ENCODE data around the gene FAM180B. TPM values are rescaled to one million over a fixed set of nuclear protein-coding genes. Genes with fewer than 3 reads are reported as not detected.

Gene FAM180B
- total RNA-seq, 1 experiment from 2014 or later = 0.28 TPM

DNA sequence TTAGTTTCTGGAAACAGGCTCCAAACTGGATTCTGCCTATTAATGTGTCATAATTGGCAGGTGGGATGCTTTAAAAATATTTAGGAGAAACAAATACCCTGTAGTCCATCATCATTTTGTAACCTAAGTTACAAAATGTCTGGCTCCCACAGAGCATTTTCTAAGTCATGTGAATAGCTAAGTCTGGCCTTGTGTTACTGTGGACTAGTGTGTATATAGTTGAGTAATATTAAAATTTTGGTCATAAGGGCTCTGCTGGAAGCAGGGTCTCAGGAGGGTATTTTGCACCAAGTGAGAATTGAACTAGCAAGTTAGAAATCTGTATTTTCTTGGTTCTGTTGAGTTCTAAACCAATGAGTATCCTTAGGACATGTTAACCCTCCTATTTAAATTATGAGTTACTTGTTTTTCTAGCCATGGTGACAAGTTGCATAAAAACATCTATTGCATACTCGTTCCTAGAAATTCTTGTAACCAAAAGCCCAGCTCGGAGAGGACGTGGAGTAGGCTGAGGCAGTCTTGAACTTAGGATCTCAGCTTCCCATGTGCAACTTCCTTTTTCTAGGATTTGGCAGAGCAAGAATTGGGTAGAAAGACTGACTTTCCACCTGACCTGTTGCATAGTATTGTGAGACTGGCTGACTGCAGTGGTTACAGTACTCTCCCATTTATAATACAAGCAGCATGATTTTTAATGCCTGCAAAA lies 15.7 kb upstream of the FAM180B start:
- Mint-ChIP-seq H3K27ac (no peak overlapping the region), H3K27me3 (ENCODE audit: low read depth) (no peaks in the 10 kb centered on the region), H3K4me3 (no peak overlapping the region), H3K9me3 (no peaks in the 10 kb centered on the region), H3K36me3 (peaks cover 59% of the 10 kb centered on the region), H3K4me1 (peaks cover 6% of the 10 kb centered on the region)
- DNase-seq (ENCODE audit: low spot score) = no peak
- ChIA-PET POLR2A (no interaction called here), CTCF (interaction anchor here (1.1 kb wide), 1 partner anchor 17 kb away, joined by 3 read pairs; no protein-coding TSS in a partner anchor)
- TF ChIP-seq GRHL2 (CRISPR knock-in tag; IDR thresholded peaks at IDR 0.05; ENCODE audit: insufficient replicate concordance, severe bottlenecking) = no peak
- TF ChIP-seq SMAD4 (CRISPR knock-in tag; IDR thresholded peaks at IDR 0.05) = no peak
- TF ChIP-seq, protein P1, sequence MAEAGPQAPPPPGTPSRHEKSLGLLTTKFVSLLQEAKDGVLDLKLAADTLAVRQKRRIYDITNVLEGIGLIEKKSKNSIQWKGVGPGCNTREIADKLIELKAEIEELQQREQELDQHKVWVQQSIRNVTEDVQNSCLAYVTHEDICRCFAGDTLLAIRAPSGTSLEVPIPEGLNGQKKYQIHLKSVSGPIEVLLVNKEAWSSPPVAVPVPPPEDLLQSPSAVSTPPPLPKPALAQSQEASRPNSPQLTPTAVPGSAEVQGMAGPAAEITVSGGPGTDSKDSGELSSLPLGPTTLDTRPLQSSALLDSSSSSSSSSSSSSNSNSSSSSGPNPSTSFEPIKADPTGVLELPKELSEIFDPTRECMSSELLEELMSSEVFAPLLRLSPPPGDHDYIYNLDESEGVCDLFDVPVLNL (CRISPR knock-in tag; IDR thresholded peaks at IDR 0.05; ENCODE audit: borderline replicate concordance, low read depth) = no peak
- TF ChIP-seq, protein P2, sequence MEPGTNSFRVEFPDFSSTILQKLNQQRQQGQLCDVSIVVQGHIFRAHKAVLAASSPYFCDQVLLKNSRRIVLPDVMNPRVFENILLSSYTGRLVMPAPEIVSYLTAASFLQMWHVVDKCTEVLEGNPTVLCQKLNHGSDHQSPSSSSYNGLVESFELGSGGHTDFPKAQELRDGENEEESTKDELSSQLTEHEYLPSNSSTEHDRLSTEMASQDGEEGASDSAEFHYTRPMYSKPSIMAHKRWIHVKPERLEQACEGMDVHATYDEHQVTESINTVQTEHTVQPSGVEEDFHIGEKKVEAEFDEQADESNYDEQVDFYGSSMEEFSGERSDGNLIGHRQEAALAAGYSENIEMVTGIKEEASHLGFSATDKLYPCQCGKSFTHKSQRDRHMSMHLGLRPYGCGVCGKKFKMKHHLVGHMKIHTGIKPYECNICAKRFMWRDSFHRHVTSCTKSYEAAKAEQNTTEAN (CRISPR knock-in tag; IDR thresholded peaks at IDR 0.05) = no peak
- TF ChIP-seq ZNF121 (CRISPR knock-in tag; IDR thresholded peaks at IDR 0.05) = no peak
- TF ChIP-seq SP1 (CRISPR knock-in tag; conservative IDR thresholded peaks at IDR 0.05) = no peak
- TF ChIP-seq, protein P3, sequence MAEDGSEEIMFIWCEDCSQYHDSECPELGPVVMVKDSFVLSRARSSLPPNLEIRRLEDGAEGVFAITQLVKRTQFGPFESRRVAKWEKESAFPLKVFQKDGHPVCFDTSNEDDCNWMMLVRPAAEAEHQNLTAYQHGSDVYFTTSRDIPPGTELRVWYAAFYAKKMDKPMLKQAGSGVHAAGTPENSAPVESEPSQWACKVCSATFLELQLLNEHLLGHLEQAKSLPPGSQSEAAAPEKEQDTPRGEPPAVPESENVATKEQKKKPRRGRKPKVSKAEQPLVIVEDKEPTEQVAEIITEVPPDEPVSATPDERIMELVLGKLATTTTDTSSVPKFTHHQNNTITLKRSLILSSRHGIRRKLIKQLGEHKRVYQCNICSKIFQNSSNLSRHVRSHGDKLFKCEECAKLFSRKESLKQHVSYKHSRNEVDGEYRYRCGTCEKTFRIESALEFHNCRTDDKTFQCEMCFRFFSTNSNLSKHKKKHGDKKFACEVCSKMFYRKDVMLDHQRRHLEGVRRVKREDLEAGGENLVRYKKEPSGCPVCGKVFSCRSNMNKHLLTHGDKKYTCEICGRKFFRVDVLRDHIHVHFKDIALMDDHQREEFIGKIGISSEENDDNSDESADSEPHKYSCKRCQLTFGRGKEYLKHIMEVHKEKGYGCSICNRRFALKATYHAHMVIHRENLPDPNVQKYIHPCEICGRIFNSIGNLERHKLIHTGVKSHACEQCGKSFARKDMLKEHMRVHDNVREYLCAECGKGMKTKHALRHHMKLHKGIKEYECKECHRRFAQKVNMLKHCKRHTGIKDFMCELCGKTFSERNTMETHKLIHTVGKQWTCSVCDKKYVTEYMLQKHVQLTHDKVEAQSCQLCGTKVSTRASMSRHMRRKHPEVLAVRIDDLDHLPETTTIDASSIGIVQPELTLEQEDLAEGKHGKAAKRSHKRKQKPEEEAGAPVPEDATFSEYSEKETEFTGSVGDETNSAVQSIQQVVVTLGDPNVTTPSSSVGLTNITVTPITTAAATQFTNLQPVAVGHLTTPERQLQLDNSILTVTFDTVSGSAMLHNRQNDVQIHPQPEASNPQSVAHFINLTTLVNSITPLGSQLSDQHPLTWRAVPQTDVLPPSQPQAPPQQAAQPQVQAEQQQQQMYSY (CRISPR knock-in tag; IDR thresholded peaks at IDR 0.05) = no peak
- no peak for TF ChIP-seq GTF2I (CRISPR knock-in tag; conservative IDR thresholded peaks at IDR 0.05)
- no peak for TF ChIP-seq RELA (CRISPR knock-in tag; IDR thresholded peaks at IDR 0.05; ENCODE audit: borderline replicate concordance)
- no peak for TF ChIP-seq ZNF232 (CRISPR knock-in tag; IDR thresholded peaks at IDR 0.05)
- TF ChIP-seq, protein P4, sequence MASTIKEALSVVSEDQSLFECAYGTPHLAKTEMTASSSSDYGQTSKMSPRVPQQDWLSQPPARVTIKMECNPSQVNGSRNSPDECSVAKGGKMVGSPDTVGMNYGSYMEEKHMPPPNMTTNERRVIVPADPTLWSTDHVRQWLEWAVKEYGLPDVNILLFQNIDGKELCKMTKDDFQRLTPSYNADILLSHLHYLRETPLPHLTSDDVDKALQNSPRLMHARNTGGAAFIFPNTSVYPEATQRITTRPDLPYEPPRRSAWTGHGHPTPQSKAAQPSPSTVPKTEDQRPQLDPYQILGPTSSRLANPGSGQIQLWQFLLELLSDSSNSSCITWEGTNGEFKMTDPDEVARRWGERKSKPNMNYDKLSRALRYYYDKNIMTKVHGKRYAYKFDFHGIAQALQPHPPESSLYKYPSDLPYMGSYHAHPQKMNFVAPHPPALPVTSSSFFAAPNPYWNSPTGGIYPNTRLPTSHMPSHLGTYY (CRISPR knock-in tag; IDR thresholded peaks at IDR 0.05) = no peak
- TF ChIP-seq ETV6 (CRISPR knock-in tag; IDR thresholded peaks at IDR 0.05) = no peak
- TF ChIP-seq CREM (CRISPR knock-in tag; IDR thresholded peaks at IDR 0.05) = no peak
- no peak for ATAC-seq

DNA sequence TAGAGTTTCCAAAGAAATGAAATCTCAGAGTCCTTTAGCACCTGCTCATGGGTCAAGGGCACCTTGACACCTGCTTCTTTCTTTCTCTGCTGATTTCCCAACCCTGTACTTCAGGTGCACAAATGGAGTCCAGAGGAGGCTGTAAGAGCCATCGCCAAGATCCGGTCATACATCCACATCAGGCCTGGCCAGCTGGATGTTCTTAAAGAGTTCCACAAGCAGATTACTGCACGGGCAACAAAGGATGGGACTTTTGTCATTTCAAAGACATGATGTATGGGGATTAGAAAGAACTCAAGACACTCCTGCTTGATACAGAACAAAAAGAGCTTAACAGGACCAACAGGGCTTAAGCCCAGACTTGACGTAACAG lies 15.1 kb upstream of the FAM180B start:
- Mint-ChIP-seq H3K36me3 (peaks cover 62% of the 10 kb centered on the region), H3K27ac (no peak overlapping the region), H3K4me3 (no peak overlapping the region), H3K9me3 (no peaks in the 10 kb centered on the region), H3K4me1 (peaks cover 6% of the 10 kb centered on the region), H3K27me3 (ENCODE audit: low read depth) (no peaks in the 10 kb centered on the region)
- DNase-seq (ENCODE audit: low spot score) (no peak), ATAC-seq (no peak)
- ChIA-PET CTCF (interaction anchor here (1.1 kb wide), 1 partner anchor 18 kb away, joined by 3 read pairs; no protein-coding TSS in a partner anchor), POLR2A (no interaction called here)
- TF ChIP-seq ZNF416 (CRISPR knock-in tag; IDR thresholded peaks at IDR 0.05) = no peak
- TF ChIP-seq, protein P5, sequence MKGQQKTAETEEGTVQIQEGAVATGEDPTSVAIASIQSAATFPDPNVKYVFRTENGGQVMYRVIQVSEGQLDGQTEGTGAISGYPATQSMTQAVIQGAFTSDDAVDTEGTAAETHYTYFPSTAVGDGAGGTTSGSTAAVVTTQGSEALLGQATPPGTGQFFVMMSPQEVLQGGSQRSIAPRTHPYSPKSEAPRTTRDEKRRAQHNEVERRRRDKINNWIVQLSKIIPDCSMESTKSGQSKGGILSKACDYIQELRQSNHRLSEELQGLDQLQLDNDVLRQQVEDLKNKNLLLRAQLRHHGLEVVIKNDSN (CRISPR knock-in tag; IDR thresholded peaks at IDR 0.05) = no peak
- TF ChIP-seq, protein P6, sequence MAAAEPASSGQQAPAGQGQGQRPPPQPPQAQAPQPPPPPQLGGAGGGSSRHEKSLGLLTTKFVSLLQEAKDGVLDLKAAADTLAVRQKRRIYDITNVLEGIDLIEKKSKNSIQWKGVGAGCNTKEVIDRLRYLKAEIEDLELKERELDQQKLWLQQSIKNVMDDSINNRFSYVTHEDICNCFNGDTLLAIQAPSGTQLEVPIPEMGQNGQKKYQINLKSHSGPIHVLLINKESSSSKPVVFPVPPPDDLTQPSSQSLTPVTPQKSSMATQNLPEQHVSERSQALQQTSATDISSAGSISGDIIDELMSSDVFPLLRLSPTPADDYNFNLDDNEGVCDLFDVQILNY (CRISPR knock-in tag; IDR thresholded peaks at IDR 0.05) = no peak
- TF ChIP-seq, protein P7, sequence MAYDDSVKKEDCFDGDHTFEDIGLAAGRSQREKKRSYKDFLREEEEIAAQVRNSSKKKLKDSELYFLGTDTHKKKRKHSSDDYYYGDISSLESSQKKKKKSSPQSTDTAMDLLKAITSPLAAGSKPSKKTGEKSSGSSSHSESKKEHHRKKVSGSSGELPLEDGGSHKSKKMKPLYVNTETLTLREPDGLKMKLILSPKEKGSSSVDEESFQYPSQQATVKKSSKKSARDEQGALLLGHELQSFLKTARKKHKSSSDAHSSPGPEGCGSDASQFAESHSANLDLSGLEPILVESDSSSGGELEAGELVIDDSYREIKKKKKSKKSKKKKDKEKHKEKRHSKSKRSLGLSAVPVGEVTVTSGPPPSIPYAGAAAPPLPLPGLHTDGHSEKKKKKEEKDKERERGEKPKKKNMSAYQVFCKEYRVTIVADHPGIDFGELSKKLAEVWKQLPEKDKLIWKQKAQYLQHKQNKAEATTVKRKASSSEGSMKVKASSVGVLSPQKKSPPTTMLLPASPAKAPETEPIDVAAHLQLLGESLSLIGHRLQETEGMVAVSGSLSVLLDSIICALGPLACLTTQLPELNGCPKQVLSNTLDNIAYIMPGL (CRISPR knock-in tag; IDR thresholded peaks at IDR 0.05) = no peak
- no peak for TF ChIP-seq MYBL2 (CRISPR knock-in tag; IDR thresholded peaks at IDR 0.05)
- TF ChIP-seq SMAD3 (CRISPR knock-in tag; IDR thresholded peaks at IDR 0.05; ENCODE audit: borderline replicate concordance) = no peak
- TF ChIP-seq PRRX2 (CRISPR knock-in tag; IDR thresholded peaks at IDR 0.05) = no peak
- TF ChIP-seq, protein P8, sequence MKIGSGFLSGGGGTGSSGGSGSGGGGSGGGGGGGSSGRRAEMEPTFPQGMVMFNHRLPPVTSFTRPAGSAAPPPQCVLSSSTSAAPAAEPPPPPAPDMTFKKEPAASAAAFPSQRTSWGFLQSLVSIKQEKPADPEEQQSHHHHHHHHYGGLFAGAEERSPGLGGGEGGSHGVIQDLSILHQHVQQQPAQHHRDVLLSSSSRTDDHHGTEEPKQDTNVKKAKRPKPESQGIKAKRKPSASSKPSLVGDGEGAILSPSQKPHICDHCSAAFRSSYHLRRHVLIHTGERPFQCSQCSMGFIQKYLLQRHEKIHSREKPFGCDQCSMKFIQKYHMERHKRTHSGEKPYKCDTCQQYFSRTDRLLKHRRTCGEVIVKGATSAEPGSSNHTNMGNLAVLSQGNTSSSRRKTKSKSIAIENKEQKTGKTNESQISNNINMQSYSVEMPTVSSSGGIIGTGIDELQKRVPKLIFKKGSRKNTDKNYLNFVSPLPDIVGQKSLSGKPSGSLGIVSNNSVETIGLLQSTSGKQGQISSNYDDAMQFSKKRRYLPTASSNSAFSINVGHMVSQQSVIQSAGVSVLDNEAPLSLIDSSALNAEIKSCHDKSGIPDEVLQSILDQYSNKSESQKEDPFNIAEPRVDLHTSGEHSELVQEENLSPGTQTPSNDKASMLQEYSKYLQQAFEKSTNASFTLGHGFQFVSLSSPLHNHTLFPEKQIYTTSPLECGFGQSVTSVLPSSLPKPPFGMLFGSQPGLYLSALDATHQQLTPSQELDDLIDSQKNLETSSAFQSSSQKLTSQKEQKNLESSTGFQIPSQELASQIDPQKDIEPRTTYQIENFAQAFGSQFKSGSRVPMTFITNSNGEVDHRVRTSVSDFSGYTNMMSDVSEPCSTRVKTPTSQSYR (CRISPR knock-in tag; IDR thresholded peaks at IDR 0.05) = no peak
- no peak for TF ChIP-seq EMX1 (CRISPR knock-in tag; IDR thresholded peaks at IDR 0.05)

Data from WTC11 (cell line).